SHP77 (cell line): Measurements from ENCODE around the gene IGHMBP2.

Experiments
- DNase-seq, 2 experiments: peaks; one replicate each; lab custom pipeline; 2025; lab: John Stamatoyannopoulos, UW

Gene IGHMBP2

GRCh38 chr11:68939583-68940555 is 36.2 kb downstream of the IGHMBP2 start:
- DNase-seq = no peak

GRCh38 chr11:68940651-68941323 is 37.1 kb downstream of the IGHMBP2 start:
- DNase-seq = no peak

GRCh38 chr11:68941324-68942094 is 37.8 kb downstream of the IGHMBP2 start:
- no peak for DNase-seq

- DNase-seq = no peak
Observed at GRCh38 chr11:68942095-68942620, 38.5 kb downstream of the IGHMBP2 start.

GRCh38 chr11:68942751-68943271 is 39.1 kb downstream of the IGHMBP2 start:
- no peak for DNase-seq

- DNase-seq = no peak
Observed at GRCh38 chr11:68946416-68947090, 42.9 kb downstream of the IGHMBP2 start.

GRCh38 chr11:68947151-68947550 is 43.5 kb downstream of the IGHMBP2 start:
- DNase-seq = no peak

GRCh38 chr11:68948496-68948895 is 44.8 kb downstream of the IGHMBP2 start:
- DNase-seq = no peak

GRCh38 chr11:68948935-68949334 is 45.2 kb downstream of the IGHMBP2 start:
- DNase-seq = no peak

GRCh38 chr11:68950270-68950669 is 46.6 kb downstream of the IGHMBP2 start:
- no peak for DNase-seq

GRCh38 chr11:68950762-68951161 is 47.1 kb downstream of the IGHMBP2 start:
- no peak for DNase-seq

- DNase-seq = no peak
Observed at GRCh38 chr11:68954836-68955606, 51.3 kb downstream of the IGHMBP2 start.

GRCh38 chr11:68955607-68955958 is 51.9 kb downstream of the IGHMBP2 start:
- no peak for DNase-seq

GRCh38 chr11:68956142-68956541 is 52.5 kb downstream of the IGHMBP2 start:
- DNase-seq = no peak

- DNase-seq = no peak
Observed at GRCh38 chr11:68956547-68957254, 53.0 kb downstream of the IGHMBP2 start.

- no peak for DNase-seq
Observed at GRCh38 chr11:68958211-68958610, 54.5 kb downstream of the IGHMBP2 start.

GRCh38 chr11:68959465-68960293 is 56.0 kb downstream of the IGHMBP2 start:
- no peak for DNase-seq

GRCh38 chr11:68960294-68961071 is 56.8 kb downstream of the IGHMBP2 start:
- DNase-seq = no peak
